ENCODE measurements around the gene TLDC2. TPM values are rescaled to one million over a fixed set of nuclear protein-coding genes. Genes with fewer than 3 reads are reported as not detected.

TLDC2 gene
- total RNA-seq, 3 donors from 2014 or later: 11.6 to 35.0 (median 30.0) TPM

DNA sequence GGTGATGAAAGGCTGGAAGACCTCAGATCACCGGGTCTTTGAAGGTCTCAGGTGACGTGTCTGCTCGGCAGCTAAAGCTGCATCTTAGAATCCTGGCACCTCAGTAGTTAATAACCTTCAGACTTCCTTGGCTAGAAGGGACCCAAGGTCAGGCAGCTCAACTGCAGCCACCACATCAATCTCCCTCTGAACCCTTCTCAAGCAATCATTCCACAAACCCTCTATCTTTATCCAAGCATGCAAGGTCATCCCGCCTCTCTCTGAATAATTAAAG lies 16.7 kb upstream of the TLDC2 start:
- no peak overlapping the region for H3K4me3 ChIP-seq
- ATAC-seq (no peak), DNase-seq (no peak)
- TF ChIP-seq, protein P1, sequence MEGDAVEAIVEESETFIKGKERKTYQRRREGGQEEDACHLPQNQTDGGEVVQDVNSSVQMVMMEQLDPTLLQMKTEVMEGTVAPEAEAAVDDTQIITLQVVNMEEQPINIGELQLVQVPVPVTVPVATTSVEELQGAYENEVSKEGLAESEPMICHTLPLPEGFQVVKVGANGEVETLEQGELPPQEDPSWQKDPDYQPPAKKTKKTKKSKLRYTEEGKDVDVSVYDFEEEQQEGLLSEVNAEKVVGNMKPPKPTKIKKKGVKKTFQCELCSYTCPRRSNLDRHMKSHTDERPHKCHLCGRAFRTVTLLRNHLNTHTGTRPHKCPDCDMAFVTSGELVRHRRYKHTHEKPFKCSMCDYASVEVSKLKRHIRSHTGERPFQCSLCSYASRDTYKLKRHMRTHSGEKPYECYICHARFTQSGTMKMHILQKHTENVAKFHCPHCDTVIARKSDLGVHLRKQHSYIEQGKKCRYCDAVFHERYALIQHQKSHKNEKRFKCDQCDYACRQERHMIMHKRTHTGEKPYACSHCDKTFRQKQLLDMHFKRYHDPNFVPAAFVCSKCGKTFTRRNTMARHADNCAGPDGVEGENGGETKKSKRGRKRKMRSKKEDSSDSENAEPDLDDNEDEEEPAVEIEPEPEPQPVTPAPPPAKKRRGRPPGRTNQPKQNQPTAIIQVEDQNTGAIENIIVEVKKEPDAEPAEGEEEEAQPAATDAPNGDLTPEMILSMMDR (IDR thresholded peaks at IDR 0.05): no peak
- no peaks in the 10 kb centered on the region for H3K9me3 ChIP-seq
- H3K4me1 ChIP-seq (ENCODE audit: low read depth): peaks cover 20% of the 10 kb centered on the region
- intact Hi-C loops (cut with DNase I, micrococcal nuclease): no loop called here
- H3K36me3 ChIP-seq (ENCODE audit: low read depth): no peaks in the 10 kb centered on the region

DNA sequence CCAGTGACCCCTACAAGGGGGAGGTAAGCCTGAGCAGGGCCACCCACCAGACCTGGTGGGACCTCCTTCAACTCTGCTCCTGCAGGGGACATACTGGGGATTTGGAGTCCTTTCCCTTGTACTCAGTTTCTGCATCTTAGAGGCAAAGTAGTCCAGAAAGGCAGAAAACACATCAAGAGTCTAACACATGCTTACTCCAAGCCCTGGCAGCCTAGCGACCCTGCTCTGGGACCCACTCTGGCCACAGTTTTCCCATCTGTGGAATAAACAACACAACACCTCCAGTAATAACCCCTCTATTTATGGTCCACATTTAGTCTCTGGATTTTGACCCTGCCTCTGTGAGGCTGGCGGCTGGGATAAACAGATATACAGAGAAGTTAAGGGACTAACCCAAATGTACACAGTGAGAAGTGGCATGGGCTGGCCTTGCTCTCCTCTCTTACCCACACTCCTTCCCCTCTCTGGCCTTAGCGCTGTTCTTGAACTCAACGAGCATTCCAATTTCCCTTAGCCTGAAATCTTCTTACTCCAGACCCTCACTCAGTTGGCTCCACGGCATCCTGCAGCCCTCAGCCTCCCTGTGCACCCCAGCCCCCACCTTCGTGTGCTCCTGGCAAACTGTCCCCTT lies 16.1 kb upstream of the TLDC2 start:
- intact Hi-C loops (cut with DNase I, micrococcal nuclease): no loop called here
- DNase-seq: no peak
- no peaks in the 10 kb centered on the region for H3K36me3 ChIP-seq (ENCODE audit: low read depth)
- peaks cover 20% of the 10 kb centered on the region for H3K4me1 ChIP-seq (ENCODE audit: low read depth)
- no peak for ATAC-seq
- no peaks in the 10 kb centered on the region for H3K9me3 ChIP-seq
- TF ChIP-seq, protein P1 (IDR thresholded peaks at IDR 0.05): no peak
- H3K4me3 ChIP-seq: no peak overlapping the region

DNA sequence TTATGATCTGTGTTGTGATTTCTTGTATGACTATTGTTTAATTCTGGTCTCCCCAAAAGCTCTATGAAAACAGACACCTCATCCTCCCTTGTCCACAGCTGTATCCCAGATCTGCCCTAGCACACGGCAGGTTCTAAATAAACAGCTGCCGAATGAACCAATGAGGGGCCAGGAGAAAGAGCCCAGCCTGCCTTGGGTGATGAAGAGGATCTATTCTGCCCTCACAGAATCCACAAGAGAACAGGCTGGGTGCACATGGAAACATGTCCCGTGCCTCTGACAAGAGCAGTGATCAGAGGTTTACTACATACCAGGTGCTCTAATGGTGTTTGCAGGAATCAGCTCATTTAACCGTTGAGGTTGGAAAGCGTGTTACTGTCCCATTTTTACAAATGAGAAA lies 15.6 kb upstream of the TLDC2 start:
- H3K4me3 ChIP-seq: no peak overlapping the region
- H3K4me1 ChIP-seq (ENCODE audit: low read depth): peaks cover 16% of the 10 kb centered on the region
- DNase-seq: no peak
- no peaks in the 10 kb centered on the region for H3K9me3 ChIP-seq
- ATAC-seq: no peak
- H3K36me3 ChIP-seq (ENCODE audit: low read depth): no peaks in the 10 kb centered on the region
- TF ChIP-seq, protein P1 (IDR thresholded peaks at IDR 0.05): no peak
- intact Hi-C loops (cut with DNase I, micrococcal nuclease): no loop called here

DNA sequence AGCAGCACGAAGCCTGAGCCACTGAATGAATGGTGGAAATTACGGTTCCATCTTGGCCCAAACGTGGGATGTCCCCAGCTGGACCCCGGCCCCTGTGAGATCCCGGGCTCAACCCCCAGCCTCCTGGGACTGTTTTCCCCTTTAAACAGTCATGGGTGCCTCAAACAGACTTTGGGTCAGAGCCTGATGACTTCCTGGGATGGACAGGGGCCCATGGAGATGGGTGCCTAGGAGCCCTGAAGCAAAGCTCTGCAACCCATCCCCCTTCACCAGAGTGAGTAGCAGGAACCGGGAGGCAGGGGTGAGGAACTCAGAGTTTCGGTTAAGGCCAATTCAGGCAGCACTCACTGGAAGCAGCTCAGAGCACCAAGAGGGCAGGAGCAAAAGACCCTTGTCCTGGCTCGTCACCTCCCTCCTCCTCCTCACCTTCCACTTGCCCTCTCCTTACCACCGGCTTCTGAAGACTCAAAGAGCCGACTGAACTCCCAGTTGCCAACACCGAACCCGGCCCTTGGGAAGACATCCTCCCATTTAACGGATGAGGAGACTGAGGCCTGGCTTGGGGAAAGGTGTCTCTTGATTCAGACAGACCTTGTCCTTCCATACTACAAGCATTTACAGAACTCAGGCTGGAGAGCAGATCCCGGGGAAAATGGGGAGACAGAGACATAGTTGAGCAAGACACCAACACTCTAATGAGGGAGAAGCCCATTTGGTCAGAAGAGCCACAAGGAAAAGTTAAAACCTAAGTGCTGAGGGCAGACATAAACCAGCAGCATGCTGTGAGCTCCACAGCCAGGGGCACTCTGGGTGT lies 14.9 kb upstream of the TLDC2 start:
- intact Hi-C loops (cut with DNase I, micrococcal nuclease): no loop called here
- TF ChIP-seq, protein P1 (IDR thresholded peaks at IDR 0.05): no peak
- Histone ChIP-seq H3K4me3 (no peak overlapping the region), H3K36me3 (ENCODE audit: low read depth) (no peaks in the 10 kb centered on the region), H3K9me3 (no peaks in the 10 kb centered on the region), H3K4me1 (ENCODE audit: low read depth) (peaks cover 16% of the 10 kb centered on the region)
- no peak for ATAC-seq
- DNase-seq: no peak

DNA sequence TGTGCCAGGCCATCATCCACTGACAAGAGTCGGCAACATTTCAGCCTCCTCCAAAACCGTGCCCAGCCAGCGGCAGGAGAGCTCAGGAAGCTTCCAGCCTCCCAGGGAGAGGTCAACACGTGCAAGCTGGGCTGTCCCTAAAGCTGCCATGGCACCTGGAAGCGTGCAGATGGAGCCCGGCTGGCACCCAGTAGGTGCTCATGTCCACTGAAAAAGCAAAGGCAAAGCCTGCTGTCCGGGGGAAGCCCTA lies 14.4 kb upstream of the TLDC2 start:
- Histone ChIP-seq H3K4me3 (no peak overlapping the region), H3K36me3 (ENCODE audit: low read depth) (no peaks in the 10 kb centered on the region), H3K9me3 (no peaks in the 10 kb centered on the region), H3K4me1 (ENCODE audit: low read depth) (peaks cover 16% of the 10 kb centered on the region)
- DNase-seq (no peak), ATAC-seq (no peak)
- intact Hi-C loops (cut with DNase I, micrococcal nuclease): no loop called here
- TF ChIP-seq, protein P1 (IDR thresholded peaks at IDR 0.05): no peak
